Globus pallidus (tissue), 1 donor: ENCODE results near the gene ABCB10.
A peak's percentile ranks its signal among the peaks of the same experiment; 100 is the strongest.
"Not testable (repeated sequence)": the region's sequence is repeated elsewhere in the genome, so short reads cannot be mapped to it uniquely, and the experiment has no call there.

Source experiments
- DNase-seq: peaks from one replicate; pipeline ENCODE4 v3.0.0-alpha.2; 2015; ENCODE audit warnings: low spot score

Gene ABCB10

DNA sequence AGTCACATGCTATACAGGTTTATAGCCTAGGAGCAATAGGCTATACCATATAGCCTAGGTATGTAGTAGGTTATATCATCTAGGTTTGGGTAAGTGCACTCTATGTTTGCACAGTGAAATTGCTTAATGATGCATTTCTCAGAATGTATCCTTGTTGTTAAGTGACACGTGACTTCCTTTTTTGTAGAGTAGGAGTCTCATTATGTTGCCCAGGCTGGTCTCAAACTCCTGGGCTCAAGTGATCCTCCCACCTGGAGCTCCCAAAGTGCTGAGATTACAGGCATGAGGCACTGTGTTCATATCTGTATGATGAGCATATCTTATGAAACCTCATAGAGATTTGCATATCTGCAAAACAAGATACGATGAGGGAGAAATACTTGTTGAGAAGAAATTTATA is 13.8 kb upstream of the ABCB10 start:
- DNase-seq, result no peak

- no peak for DNase-seq
Measured at GRCh38 chr1:229570891-229571516, 12.5 kb upstream of the ABCB10 start.

GRCh38 chr1:229570305-229570704 is 11.8 kb upstream of the ABCB10 start:
- no peak for DNase-seq

DNA sequence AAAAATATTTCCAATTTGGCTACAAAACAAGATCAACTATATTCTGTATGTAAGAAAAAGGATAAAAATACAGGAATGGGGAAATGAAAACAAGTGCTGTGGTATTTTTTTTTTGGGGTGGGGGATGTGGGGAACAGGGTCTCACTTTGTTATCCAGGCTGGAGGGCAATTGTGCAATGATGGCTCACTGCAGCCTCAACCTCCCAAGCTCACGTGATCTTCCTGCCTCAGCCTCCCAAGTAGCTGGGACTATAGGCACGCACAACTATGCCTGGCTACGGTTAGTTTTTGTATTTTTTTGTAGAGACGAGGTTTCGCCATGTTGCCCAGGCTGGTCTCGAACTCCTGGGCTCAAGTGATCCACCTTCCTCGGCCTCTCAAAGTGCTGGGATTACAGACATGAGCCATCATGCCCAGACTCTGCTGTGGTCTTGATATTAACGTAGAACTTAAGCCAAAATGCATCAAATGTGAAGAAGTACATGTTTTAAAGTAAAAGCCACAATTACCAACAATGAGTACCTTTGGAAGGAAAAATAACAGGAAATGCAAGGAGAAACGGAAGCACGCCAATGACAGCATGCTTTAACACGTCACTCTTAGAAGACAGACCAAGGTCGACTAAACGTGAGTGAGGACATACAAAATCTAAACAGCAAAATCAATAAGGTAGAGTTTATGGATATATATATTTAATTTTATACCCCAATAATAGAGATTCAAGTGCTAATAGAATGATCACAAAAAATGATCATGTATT is 8.8 kb upstream of the ABCB10 start:
- DNase-seq, result no peak

DNA sequence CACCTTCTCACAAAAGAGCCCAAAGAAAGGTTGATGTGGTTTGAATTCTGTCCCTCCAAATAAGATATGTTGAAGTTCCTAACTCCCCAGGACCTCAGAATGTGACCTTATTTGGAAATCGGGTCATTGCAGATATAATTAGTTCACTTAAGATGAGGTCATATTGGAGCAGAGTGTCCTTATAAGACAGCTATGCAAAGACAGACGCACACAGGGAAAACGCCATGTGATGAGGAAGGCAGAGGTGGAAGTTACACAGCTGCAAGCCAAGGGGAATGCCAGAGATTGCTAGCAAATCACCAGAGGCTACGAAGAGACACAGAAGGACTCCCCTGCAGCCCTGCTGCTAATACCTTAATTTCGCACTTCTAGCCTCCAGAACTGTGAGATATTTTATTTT is 5.2 kb upstream of the ABCB10 start:
- DNase-seq, result no peak

- DNase-seq, result no peak
Measured at GRCh38 chr1:229563241-229563640, 4.7 kb upstream of the ABCB10 start.

GRCh38 chr1:229562686-229563085 is 4.2 kb upstream of the ABCB10 start:
- DNase-seq, result no peak

DNA sequence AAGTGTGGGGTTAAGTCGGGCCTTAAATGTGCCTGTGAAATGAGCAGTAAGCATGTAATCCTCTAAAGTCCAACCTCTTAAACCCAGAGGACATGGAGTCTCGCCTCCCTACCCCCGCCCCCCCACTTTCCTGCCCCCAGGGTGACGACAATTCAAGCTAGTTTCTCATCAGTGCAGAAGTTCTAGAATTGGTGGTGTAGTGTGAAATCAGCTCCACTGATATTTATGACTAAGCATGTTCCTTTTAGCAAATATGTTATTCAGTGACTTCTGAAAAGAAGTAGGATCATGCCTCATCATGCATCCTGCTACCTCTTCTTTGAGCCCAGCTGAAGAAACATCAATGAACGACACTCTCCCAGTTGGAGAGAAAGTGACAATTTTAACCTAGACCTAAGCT is 2.6 kb upstream of the ABCB10 start:
- no peak for DNase-seq

DNA sequence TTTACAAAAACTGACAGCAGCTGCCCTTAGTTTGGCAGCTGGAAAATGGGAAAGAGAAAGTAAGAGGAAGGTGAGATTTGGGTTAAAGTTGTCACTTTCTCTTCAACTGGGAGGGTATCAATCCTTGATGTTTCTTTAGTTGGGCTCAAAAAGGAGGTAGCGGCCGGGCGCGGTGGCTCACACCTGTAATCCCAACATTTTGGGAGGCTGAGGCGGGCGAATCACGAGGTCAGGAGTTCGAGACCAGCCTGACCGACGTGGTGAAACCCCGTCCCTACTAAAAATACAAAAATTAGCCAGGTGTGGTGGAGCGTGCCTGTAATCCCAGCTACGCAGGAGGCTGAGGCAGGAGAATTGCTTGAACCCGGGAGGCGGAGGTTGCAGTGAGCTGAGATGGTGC is 1.6 kb upstream of the ABCB10 start:
- not testable (repeated sequence) for DNase-seq

DNA sequence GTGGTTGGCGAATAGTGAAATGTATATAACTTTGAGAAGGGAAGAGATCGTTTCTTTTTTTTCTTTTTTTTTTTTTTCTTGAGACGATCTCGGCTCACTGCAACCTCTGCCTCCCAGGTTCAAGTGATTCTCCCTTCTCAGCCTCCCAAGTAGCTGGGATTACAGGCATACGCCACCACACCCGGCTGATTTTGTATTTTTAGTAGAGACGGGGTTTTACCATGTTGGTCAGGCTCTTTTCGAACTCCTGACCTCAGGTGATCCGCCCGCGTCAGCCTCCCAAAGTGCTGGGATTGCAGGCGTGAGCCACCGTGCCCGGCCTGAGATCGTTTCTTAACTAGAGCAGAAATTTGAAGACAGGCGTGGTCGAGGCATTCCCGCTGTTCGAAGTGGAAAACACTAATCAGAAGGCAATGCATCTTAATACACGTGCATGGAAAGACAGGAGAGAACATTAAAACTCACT is 862 bp upstream of the ABCB10 start:
- DNase-seq, result not testable (repeated sequence)

- DNase-seq, result peak; percentile 54
Measured at GRCh38 chr1:229557913-229558414, 543 bp downstream of the ABCB10 start.

DNA sequence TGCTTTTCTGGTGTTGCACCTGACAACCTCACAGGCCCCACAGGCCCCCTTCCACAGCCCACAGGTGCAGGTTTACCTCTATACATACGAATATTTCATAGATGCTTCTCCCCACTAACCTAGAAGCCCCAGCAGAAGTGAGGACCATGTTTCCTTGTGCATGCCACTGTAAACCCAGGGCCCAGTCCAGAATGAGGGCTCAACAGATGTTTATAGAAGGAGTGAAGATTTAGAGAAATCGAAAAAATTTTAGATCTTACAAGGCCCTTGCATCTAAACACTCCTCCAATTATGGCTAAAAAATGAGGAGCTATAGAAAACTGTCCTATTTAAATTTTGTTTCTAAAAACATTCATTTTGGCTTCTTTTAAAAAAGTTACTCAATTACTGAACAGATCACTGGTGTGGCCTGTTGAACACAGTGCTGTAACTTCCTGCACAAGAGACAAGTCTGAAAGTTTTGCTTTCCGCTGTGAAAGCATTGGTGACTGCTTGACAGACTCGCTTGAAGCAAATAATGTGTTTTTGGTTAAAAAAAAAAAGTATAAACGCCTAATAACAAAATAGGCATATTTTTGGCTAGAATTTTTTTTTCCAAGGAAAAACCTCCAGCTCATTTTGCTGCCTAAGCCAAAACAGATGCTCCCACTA is 1.2 kb downstream of the ABCB10 start:
- DNase-seq, result no peak

DNA sequence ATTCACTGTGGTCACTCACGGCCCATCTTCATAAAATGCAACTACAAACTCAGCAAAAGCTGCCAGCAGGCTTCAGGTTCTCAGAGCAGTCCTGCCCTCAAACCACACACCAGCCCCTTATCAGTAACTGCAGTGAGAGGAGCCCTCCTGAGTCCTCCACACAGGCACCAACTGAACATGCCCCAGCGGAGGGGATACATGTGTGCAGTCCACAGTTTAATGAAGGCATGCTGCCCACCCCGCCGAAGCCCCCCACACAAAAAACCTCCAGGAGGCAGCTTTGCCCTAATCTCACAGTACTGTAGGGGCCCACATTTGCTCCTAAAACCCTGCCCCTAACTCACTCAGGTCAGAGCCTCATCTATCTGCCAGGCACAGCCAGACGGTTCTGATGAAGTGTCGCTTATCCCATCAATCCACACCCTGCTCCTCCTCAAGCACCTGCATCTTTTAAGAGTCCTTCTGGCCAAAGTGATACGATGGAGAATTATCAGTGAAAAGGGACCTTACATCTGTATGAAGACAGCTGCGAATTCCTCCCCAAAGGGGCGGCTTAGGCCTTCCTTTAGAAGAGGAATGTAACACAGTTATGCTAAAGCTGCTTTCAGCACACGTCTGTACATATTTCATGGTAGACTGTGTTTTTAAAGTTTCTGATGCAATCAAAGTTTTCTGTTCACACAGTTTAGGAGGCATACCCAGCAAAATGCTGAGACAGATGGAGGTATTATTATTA is 3.5 kb downstream of the ABCB10 start:
- no peak for DNase-seq

GRCh38 chr1:229553621-229554130 is 4.8 kb downstream of the ABCB10 start:
- DNase-seq, result no peak

DNA sequence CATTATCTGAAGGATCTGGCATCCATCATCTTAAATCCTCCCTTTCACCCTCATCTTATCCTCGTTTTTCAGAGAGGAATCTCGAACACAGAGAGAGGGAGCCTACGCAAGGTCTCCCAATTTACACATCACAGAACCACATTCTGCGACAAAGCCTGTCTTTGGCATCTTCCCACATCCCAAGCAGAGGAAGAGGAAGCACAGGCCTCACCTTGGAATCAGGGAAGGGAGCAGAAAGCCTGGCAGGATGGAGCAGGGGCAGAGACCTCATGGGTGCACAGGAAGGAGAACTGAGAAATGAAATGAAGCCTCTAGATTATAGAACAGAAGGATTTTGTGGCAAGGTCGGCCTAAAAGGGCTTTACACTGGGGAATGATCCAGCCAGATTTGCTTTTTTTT is 5.8 kb downstream of the ABCB10 start:
- DNase-seq, result no peak

DNA sequence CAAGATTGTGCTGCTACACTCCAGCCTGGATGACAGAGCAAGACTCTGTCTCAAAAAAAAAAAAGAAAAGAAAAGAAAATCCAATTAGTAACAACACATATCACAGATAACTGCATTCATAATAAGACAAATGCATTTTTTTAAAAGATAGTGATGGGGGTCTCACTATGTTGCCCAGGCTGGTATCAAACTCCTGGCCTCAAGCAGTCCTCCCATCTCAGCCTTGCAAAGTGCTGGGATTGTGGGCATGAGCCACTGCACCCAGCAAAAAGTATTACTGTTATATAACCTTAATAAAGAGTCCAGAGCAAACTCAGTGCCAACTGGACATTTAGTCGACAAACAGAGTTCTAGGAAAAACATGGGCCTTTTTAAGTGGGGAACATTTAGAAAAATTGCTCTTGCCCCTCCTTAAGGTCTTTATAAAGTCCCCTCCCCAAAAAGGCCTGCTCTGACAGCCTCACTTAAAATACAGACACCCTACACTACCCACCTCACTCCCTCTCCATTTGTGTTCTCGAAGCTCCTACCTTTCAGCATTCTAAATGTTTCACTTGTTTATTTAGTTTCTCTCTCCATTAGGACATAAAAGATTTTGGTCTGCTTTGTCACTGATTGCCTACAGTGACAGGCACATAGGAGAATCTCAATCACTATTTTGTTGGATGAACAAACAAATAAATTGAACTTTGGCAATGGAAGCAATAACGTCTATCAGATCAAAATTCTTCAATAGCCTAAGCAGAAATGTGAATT is 7.5 kb downstream of the ABCB10 start:
- no peak for DNase-seq

DNA sequence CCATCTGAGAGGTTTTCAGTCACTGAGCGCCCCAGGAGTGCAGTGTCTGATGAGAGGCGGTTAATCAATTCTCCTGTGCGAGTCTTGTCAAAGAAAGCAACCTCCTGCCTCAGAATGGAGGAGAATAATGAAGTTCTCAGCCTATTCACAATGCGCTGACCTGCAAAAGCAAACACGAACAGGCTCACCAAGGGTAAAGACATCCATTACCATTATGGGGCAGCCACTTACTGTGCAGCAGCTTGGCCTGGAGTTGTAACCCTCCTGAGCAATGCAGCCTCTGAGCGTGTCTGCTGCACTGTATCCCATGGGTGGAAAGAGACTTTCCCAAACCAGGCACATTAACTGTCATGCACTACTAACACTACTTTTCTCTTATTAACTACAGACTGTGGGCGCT is 11.0 kb downstream of the ABCB10 start:
- no peak for DNase-seq

DNA sequence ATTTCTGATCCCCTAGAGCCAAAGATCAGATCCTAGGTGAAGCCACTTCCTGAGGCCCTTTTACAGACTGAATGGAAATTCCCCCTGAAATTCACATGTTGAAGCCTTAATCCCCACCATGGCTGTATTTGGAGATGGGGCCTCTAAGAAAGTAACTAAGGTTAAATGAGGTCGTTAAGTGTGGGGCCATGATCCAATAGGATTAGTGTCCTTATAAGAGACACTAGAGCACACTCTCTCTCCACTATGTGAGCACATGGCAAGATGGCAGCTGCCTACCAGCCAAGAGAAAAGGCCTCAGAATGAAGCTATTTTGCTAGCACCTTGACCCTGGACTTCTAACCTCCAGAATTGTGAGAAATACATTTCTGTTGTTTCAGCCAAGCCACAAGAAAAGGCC is 13.9 kb downstream of the ABCB10 start:
- no peak for DNase-seq

DNA sequence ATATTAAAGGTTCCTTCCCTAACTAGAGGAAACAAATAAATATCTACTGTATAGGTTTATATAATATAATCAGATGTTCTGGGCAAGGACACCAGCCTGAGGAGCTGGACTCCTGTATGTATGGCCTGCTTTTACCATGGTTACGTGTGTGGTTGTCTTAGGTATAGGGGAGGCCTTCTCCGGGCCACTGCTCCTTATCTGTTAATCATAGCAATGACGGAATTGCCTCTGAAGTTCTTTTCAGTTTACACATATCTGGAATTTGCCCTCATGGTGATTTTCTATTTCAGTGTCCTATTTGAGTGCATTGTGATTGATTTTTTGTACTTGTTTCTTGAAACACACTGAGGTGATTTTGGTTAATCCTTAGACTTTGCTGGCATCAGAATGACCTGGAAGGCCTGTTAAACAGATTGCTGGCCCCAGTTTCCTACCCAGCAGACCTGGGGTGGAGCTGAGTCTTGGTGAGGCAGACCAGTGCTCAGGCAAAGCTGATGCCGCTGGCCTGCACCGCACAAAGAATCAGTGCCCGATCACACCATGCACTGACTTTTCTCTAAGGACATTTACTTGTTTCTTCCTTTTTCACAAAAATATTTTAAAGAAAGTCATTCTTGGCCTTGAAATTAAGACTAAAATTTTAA is 18.5 kb downstream of the ABCB10 start:
- no peak for DNase-seq

DNA sequence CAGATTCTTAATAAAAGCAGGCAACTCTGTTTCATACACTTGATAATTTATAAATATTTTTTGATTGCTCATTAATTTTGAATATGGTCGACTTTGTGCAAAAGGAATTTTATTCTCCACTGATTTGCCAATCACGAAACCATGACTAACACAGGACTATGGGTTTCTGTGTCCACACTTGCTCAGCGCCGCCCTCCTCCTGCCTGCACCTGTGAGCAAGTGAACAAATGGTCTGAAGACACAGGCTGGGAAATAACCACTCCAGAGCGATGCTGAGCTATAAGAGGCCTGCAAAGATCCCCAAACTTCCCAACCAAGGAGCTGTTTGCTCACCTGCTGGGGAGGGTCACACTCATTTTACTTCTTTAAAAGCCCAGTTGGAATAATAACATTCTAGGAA is 19.6 kb downstream of the ABCB10 start:
- no peak for DNase-seq

- DNase-seq, result no peak
Measured at GRCh38 chr1:229537894-229538293, 20.6 kb downstream of the ABCB10 start.
